GM03348 (cell line): ENCODE measurements around the gene TNFSF8.

Experiments
- DNase-seq: peaks from one replicate; pipeline ENCODE4 v3.0.0; 2012; ENCODE audit warnings: low spot score

TNFSF8 gene

DNA sequence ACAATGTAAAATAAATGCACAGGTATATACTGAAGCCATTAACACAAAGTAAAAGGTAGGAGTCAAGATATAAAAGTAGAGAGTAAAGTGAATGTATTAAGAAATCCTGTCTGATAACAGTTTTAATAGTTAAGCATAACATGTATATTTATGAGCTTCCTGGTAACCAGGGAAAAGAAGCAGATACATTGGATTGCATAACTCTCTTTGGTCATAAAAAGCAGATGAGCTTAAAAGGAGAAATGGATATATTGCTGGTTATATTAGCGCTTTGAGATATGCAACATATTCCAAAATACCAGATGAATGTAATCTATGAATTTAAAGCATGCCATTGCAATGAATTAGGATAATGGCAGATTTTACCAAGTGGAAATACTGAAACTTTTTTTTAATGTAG is 6.2 kb upstream of the TNFSF8 start:
- DNase-seq, result peak; percentile 7

DNA sequence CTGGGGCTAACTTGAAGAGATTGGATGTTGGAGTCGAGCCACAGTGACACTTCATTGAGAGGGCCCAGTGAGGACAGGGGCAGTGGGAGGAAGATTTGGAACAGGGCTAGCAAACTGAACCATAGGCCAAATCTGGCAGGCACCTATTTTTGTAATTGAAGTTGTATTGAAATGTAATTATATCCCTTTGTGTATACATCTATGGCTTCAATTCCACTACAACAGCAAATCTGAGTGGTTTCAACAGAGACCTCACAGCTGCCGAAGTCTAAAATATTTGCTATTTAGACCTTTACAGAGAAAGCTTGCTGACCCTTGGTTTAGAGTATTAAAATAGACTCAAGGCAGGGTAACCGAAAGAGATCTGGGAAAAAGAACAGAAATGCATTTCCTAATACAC is 4.7 kb upstream of the TNFSF8 start:
- DNase-seq, result no peak

DNA sequence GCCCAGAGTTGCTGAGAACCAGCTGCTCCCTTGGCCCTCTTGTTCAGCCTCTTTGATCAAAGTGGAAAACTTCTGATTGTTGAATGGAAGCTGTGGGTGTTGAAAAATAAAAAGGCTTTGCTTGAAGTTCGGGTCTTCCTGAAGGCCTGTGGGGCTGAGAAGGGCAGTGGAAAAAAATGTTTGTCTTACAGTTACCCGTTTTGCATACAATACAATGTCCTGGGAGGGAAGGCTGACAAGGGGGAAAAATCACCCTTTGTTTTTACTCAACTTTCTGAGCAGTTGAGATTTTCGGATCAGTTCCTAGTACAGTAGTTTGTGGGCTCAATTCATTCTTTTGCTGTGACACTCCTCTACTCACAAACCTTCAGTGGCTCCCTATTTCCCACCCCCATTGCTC is 2.1 kb upstream of the TNFSF8 start:
- no peak for DNase-seq

DNA sequence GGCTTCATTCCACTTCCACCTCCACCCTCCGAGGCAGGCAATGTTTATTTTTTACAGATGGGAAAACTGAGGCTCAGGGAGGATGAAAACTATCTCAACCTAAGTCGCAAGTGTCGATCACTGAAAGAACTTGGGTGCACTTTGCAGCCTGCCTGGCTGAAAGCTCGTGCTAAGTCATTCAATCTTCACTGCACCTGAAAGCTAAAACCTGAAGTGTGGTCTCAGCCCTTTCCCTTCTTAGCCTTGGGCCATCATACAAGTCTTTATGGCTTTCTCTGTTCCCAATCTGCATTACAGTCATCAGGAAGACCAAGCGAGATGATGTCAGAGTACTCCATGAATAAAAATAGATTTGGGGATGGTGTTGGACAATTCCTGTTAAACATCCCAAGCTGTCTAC is 1.0 kb upstream of the TNFSF8 start:
- DNase-seq, result no peak

- no peak for DNase-seq
Observed at GRCh38 chr9:114929201-114929600, 1.2 kb downstream of the TNFSF8 start.

GRCh38 chr9:114928671-114929070 is 1.7 kb downstream of the TNFSF8 start:
- DNase-seq, result no peak

DNA sequence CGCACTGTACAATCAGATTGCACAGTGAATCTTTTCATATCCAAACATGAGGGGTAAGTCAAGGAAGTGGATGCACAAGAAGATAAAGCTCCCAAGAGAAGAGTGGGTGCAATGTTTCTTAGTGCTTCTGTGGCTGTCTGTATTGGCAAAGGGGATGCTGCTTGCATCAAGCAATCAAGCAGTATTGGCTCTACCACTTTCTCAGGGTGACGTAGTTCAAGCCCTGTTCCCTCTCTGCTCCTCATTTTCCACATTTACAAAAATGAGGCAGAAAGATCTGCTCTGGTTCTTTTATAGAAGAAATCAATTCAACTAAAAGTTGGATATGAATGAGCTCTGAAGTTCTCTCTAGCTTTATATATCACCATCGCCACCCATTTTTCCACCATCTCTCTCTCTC is 2.3 kb downstream of the TNFSF8 start:
- DNase-seq, result no peak

- DNase-seq, result no peak
Observed at GRCh38 chr9:114925672-114926071, 4.7 kb downstream of the TNFSF8 start.

- DNase-seq, result no peak
Observed at GRCh38 chr9:114925039-114925438, 5.4 kb downstream of the TNFSF8 start.

DNA sequence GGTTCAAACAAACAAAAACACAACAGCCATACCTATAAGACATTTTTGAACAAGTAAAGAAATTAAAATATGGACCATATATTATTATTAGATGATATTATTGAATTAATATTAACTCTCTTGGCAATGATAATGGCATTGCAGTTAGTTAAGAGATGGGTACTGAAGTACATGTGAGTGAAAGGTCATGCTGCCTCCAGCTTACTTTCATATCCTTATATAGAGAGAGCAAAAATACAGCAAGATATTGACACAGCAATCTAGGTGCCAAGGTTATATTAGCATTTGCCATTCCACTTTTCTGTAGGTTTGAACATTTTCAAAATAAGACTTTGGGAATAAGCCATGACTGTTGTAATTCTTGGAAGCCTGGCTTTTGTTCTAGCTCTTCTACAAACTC is 6.1 kb downstream of the TNFSF8 start:
- DNase-seq, result no peak

GRCh38 chr9:114923918-114924317 is 6.5 kb downstream of the TNFSF8 start:
- DNase-seq, result no peak

DNA sequence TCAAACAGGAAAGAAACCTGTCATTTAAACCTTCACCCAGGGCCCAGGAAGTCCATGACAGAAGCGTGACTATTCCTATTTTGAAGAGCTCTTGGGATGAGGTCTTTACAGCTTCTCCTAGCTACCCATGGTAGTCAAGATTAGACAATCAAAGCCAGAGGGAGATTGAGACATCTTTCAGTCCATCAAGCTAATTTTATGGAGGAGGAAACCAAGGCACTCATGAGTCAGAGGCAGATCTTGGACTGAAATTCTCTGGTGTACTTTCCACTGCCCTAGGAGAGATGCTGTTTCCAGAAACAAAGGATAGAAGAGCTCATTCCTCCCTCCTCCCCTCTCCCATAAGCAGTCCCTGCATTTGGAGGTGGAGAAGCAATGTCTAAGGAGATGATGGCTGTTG is 9.2 kb downstream of the TNFSF8 start:
- no peak for DNase-seq

GRCh38 chr9:114919611-114920010 is 10.8 kb downstream of the TNFSF8 start:
- no peak for DNase-seq

GRCh38 chr9:114916481-114916880 is 13.9 kb downstream of the TNFSF8 start:
- DNase-seq, result no peak

DNA sequence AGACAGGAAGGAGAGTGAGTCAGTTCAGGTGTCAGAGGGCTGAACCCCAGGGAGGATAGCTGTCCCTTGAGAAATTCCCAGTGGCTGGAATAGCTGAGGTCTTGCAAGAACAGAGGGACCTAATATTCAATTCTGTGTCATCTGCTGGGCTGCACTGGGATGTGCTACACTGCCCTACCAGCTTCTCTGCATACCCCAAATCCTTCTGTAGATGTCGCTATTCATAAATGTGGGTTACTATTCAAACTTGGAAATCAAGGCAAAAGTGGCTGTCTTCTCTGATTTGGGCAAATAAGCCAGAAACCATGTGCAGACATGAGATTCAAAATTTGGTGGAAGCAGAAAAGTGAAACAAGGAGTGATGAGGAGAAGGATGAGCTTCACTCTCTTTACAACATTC is 16.3 kb downstream of the TNFSF8 start:
- peak; percentile 34 for DNase-seq

- no peak for DNase-seq
Observed at GRCh38 chr9:114913656-114914055, 16.7 kb downstream of the TNFSF8 start.

GRCh38 chr9:114913217-114913616 is 17.2 kb downstream of the TNFSF8 start:
- DNase-seq, result no peak

- peak; percentile 66 for DNase-seq
Observed at GRCh38 chr9:114911167-114911821, 19.1 kb downstream of the TNFSF8 start.

DNA sequence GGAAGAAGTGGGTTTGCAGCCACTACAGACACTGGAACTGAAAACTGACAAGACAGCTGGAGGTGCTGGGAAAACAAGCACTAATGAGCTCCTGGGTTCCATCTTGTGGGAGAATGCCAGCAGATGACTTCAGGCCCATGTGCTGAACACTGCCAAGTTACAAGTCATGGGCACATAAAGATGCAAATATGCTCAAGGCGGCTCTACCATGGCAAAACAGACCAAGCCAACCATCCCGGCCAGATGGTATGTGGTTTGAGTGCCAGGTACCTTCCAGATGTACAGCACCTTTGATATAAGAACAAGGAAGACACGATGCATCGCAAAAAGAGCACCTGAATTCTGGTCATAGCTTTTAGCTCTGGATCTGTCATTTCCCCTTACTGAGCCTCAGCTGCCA is 19.9 kb downstream of the TNFSF8 start:
- DNase-seq, result no peak

DNA sequence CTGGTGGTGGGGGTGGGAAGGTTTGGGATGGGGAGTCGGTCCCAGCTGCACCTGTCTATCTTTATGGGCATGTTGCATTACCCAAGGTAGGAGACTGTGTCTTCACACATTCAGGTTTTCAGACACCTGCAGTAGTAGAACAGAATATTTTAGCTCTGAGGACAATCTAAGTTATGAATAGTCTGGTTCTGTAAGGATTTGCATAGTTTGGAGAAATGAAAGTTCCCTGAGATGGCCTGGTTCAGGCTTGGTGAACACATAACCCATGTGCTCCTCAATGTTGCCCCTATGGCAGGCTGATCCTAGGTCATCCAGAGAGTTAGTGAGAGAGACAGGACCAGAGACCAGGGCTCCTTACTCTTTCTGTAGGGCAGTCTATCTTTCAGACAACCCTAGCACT is 20.7 kb downstream of the TNFSF8 start:
- DNase-seq, result no peak

DNA sequence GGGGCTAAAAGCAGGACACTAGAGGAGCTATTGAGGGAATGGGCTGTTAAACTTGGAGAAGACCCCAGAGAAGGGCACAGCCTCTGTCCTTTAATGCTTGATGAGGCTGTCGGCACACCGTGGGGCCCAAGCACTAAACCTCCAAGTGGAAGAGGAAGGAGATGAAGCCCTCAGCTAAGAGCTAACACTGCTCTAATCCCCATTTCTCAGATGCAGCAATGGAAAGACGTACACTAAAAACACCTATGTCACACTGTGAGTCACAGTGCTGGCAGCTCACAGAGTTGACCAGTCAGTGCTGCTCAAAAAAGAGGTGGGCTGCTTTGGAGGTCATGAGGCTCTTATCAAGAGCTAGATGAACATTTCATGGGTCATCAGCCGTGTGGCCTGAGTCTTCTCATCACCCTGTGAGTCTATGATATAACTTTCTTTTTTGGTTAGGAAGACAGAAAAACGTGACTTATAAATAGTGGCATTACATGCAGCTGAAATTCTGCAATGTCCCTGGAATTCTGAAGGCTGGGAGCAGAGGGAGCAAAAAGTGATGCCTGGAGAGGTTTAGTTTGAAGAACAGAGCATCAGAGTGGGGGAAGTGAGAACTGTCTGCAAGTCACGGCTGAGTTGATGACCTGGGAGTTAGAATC is 21.5 kb downstream of the TNFSF8 start:
- DNase-seq, result no peak

DNA sequence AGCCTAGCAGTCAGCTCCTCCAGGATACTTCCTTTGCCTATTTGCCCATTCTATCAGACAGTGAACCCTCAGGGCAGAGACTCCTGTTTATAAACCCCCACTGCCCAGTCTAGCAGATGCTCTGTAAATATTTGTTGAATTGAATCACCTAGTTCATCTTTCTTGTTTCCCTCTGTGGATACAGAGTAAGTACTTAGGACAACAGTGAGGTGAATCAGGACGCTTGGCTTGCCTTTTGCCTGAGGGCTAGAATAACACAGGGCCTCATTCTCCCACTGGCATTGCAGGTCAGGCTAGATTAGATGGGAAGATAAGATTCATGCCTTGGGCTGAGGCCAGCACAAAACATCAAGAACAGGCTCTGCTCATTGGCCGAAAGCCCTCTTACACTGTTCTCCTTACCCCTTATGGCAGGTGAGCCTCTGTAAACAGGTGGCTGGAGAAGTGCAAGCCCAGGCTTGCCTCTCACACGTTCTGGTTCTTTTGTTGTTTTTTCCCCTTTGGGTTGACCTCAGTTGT is 22.2 kb downstream of the TNFSF8 start:
- DNase-seq, result no peak

DNA sequence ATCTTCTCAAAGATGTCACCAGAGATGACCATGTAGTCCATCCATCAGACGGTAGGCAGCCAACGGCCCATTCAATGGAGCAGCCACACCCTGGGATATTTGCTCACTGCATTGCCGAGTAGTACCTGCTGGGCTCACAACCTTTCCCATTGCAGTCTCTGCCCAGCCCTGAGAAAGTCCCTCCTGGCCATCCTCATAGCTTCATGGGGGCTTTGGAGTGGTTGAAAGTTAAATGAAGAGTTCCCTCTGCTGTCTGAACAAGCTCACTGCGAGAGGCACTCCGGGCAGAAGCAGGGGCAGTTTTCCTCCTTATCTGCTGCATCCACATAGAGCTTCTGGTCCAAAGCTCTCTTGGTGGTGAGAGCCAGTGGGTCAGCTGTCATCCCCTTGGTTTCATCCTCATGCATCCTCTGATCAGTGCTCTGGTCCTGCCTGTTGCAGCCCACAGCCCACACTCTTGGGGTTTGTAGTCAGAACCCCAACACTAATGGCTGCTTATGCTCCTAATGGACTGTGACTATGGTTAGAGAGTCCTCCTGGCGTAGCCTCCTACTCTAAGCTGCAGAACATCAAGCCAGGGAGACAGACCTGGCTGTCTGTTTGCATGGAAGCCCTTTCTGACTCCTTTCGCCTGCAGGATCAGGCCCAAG is 23.3 kb downstream of the TNFSF8 start:
- DNase-seq, result peak; percentile 74
